ENCODE measurements around the gene TCP11L2. TPM values are rescaled to one million over a fixed set of nuclear protein-coding genes. Genes with fewer than 3 reads are reported as not detected.

The TCP11L2 gene
- total and polyA plus RNA-seq, 2 of the 13 experiments (the other 11 are each of a cell fraction or from before 2014, with no cell fraction given) = 4.6 to 24.1 TPM

DNA sequence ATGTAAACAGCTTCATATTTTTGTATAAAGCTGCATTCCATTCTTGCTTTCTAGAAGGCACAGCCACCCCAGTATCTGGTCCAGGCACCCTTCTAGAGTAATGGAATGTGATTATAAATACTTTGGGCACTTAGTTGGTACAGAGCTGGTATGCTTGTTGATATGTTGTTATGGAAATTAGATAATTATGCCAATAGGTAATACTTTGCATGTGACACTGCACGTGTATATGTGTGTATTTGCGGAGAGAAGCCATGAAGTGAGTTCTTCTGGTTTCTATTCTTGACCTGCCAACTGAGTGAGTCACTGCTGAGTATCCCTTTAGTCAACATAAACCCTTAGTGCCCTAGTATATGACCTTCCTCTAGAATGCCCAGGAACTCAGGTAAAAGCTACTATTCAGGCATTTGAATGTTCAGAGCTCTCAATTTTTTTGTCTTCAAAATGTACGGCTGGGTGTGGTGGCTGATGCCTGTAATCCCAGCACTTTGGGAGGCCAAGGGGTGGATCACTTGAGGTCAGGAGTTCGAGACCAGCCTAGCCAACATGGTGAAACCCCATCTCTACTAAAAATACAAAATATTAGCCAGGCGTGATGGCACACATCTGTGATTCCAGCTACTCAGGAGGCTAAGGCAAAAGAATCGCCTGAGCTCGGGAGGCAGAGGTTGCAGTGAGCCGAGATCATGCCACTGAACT, 6.2 kb upstream of the TCP11L2 start (continued):
- no peak for TF ChIP-seq ZSCAN20 (CRISPR knock-in tag; IDR thresholded peaks at IDR 0.05; ENCODE audit: borderline replicate concordance)
- TF ChIP-seq ZNF124 (CRISPR knock-in tag; IDR thresholded peaks at IDR 0.05) = no peak
- TF ChIP-seq AGO1 (IDR thresholded peaks at IDR 0.05; ENCODE audit: low read depth, low read length, poor library complexity, severe bottlenecking) = no peak
- no peak for TF ChIP-seq ZNF451 (CRISPR knock-in tag; IDR thresholded peaks at IDR 0.05)
- TF ChIP-seq ATAD3A (CRISPR knock-in tag; IDR thresholded peaks at IDR 0.05) = no peak
- no peak for TF ChIP-seq SMARCE1 (IDR thresholded peaks at IDR 0.05; ENCODE audit: borderline replicate concordance)
- TF ChIP-seq ZNF563 (CRISPR knock-in tag; IDR thresholded peaks at IDR 0.05) = no peak
- no peak for TF ChIP-seq GTF3A (CRISPR knock-in tag; conservative IDR thresholded peaks at IDR 0.05)
- no peak for TF ChIP-seq ZNF382 (CRISPR knock-in tag; IDR thresholded peaks at IDR 0.05; ENCODE audit: borderline replicate concordance)
- no peak for TF ChIP-seq ZNF557 (CRISPR knock-in tag; IDR thresholded peaks at IDR 0.05)
- TF ChIP-seq, protein P1, sequence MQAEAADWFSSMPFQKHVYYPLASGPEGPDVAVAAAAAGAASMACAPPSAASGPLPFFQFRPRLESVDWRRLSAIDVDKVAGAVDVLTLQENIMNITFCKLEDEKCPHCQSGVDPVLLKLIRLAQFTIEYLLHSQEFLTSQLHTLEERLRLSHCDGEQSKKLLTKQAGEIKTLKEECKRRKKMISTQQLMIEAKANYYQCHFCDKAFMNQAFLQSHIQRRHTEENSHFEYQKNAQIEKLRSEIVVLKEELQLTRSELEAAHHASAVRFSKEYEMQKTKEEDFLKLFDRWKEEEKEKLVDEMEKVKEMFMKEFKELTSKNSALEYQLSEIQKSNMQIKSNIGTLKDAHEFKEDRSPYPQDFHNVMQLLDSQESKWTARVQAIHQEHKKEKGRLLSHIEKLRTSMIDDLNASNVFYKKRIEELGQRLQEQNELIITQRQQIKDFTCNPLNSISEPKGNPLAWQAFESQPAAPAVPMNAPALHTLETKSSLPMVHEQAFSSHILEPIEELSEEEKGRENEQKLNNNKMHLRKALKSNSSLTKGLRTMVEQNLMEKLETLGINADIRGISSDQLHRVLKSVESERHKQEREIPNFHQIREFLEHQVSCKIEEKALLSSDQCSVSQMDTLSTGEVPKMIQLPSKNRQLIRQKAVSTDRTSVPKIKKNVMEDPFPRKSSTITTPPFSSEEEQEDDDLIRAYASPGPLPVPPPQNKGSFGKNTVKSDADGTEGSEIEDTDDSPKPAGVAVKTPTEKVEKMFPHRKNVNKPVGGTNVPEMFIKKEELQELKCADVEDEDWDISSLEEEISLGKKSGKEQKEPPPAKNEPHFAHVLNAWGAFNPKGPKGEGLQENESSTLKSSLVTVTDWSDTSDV (CRISPR knock-in tag; IDR thresholded peaks at IDR 0.05) = no peak
- TF ChIP-seq, protein P2, sequence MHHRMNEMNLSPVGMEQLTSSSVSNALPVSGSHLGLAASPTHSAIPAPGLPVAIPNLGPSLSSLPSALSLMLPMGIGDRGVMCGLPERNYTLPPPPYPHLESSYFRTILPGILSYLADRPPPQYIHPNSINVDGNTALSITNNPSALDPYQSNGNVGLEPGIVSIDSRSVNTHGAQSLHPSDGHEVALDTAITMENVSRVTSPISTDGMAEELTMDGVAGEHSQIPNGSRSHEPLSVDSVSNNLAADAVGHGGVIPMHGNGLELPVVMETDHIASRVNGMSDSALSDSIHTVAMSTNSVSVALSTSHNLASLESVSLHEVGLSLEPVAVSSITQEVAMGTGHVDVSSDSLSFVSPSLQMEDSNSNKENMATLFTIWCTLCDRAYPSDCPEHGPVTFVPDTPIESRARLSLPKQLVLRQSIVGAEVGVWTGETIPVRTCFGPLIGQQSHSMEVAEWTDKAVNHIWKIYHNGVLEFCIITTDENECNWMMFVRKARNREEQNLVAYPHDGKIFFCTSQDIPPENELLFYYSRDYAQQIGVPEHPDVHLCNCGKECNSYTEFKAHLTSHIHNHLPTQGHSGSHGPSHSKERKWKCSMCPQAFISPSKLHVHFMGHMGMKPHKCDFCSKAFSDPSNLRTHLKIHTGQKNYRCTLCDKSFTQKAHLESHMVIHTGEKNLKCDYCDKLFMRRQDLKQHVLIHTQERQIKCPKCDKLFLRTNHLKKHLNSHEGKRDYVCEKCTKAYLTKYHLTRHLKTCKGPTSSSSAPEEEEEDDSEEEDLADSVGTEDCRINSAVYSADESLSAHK (CRISPR knock-in tag; IDR thresholded peaks at IDR 0.05; ENCODE audit: borderline replicate concordance) = no peak
- no peak for TF ChIP-seq FLYWCH1 (CRISPR knock-in tag; IDR thresholded peaks at IDR 0.05)
- no peak for TF ChIP-seq ZNF790 (CRISPR knock-in tag; IDR thresholded peaks at IDR 0.05; ENCODE audit: borderline replicate concordance)
- 0 out of 2 replicates have a peak, but pooled peaks have one; percentile 13 for TF ChIP-seq ELF3 (CRISPR knock-in tag; IDR thresholded peaks at IDR 0.05)
- TF ChIP-seq ZNF335 (CRISPR knock-in tag; IDR thresholded peaks at IDR 0.05) = no peak
- TF ChIP-seq ZSCAN9 (CRISPR knock-in tag; IDR thresholded peaks at IDR 0.05; ENCODE audit: borderline replicate concordance) = no peak
- TF ChIP-seq XRCC5 (optimal IDR thresholded peaks at IDR 0.05; ENCODE audit: low read length) = no peak
- TF ChIP-seq NFE2 (CRISPR knock-in tag; IDR thresholded peaks at IDR 0.05) = no peak
- no peak for TF ChIP-seq ZNF605 (CRISPR knock-in tag; IDR thresholded peaks at IDR 0.05)
- TF ChIP-seq, protein P3, sequence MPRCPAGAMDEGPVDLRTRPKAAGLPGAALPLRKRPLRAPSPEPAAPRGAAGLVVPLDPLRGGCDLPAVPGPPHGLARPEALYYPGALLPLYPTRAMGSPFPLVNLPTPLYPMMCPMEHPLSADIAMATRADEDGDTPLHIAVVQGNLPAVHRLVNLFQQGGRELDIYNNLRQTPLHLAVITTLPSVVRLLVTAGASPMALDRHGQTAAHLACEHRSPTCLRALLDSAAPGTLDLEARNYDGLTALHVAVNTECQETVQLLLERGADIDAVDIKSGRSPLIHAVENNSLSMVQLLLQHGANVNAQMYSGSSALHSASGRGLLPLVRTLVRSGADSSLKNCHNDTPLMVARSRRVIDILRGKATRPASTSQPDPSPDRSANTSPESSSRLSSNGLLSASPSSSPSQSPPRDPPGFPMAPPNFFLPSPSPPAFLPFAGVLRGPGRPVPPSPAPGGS (CRISPR knock-in tag; IDR thresholded peaks at IDR 0.05) = no peak
- TF ChIP-seq, protein P4, sequence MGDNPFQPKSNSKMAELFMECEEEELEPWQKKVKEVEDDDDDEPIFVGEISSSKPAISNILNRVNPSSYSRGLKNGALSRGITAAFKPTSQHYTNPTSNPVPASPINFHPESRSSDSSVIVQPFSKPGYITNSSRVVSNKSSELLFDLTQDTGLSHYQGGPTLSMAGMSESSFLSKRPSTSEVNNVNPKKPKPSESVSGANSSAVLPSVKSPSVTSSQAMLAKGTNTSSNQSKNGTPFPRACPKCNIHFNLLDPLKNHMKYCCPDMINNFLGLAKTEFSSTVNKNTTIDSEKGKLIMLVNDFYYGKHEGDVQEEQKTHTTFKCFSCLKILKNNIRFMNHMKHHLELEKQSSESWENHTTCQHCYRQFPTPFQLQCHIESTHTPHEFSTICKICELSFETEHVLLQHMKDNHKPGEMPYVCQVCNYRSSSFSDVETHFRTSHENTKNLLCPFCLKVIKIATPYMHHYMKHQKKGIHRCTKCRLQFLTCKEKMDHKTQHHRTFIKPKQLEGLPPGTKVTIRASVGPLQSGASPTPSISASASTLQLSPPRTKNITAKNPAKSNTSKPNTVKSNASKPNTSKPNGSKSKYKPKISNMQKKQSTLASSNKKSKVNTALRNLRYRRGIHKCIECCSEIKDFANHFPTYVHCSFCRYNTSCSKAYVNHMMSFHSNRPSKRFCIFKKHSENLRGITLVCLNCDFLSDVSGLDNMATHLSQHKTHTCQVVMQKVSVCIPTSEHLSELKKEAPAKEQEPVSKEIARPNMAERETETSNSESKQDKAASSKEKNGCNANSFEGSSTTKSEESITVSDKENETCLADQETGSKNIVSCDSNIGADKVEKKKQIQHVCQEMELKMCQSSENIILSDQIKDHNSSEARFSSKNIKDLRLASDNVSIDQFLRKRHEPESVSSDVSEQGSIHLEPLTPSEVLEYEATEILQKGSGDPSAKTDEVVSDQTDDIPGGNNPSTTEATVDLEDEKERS (CRISPR knock-in tag; IDR thresholded peaks at IDR 0.05) = no peak
